NCI-H2171 (cell line): Measurements from ENCODE around the gene WDCP.

Source experiments
- DNase-seq: peaks from one replicate; lab custom pipeline; 2025; lab: John Stamatoyannopoulos, UW

The WDCP gene

DNA sequence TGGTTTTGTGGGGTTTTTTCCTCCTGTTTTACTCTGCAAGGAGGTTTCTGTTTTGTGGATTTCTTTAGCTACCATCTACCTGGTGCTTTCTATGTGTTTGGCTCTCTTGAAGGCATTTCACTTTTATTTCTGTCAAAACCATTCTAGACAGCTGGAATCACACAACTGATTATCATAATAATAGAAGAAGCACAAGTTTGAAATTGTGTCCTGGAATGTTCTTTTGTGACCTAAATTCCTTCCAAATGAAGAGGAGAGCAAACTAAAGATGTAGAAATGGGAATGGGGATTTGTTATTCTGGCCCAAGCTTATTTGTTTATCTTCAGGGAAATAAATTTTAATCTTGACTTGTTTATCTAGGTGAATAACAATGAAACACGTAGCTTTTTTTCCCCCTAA lies 54.3 kb downstream of the WDCP start:
- no peak for DNase-seq

DNA sequence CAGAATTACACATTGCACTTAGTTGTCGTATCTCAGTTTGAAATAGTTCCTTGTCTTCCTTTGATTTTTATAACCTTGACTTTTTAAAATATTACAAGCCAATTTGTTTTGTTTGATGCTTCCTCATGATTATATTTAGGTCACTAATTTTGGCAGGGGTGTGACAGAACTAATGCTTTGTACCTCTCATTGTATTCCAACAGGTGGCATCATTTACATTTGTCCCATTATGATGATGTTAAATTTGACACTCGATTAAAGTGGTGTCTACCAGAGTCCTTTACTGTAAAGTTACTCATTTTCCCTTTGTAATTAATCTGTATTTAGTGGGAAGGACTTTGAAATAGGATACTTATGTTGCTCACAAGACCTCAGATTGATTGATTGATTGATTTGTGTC lies 58.8 kb downstream of the WDCP start:
- DNase-seq, result peak; percentile 7
